NCI-H146 (cell line): ENCODE results near the gene DTYMK.

ENCODE experiments used
- DNase-seq: peaks from one replicate; lab custom pipeline; 2025; lab: John Stamatoyannopoulos, UW

The DTYMK gene

GRCh38 chr2:241649404-241649803 lies 37.2 kb downstream of the DTYMK start:
- no peak for DNase-seq

- no peak for DNase-seq
Observed at GRCh38 chr2:241648453-241648852, 38.2 kb downstream of the DTYMK start.

GRCh38 chr2:241645915-241646645 lies 40.5 kb downstream of the DTYMK start:
- no peak for DNase-seq

GRCh38 chr2:241645056-241645914 lies 41.3 kb downstream of the DTYMK start:
- DNase-seq: no peak

- no peak for DNase-seq
Observed at GRCh38 chr2:241641631-241642030, 45.0 kb downstream of the DTYMK start.

- no peak for DNase-seq
Observed at GRCh38 chr2:241640165-241640795, 46.3 kb downstream of the DTYMK start.

GRCh38 chr2:241639385-241639784 lies 47.2 kb downstream of the DTYMK start:
- no peak for DNase-seq

GRCh38 chr2:241638940-241639339 lies 47.7 kb downstream of the DTYMK start:
- DNase-seq: no peak

- peak; percentile 45 for DNase-seq
Observed at GRCh38 chr2:241637795-241638660, 48.6 kb downstream of the DTYMK start.

GRCh38 chr2:241637018-241637794 lies 49.4 kb downstream of the DTYMK start, which contains the start of the genes ATG4B and THAP4:
TSS of gene ATG4B (plus strand) at chr2:241637693. CDS start at chr2:241637715, 22 bp downstream.
TSS of gene THAP4 (minus strand) at chr2:241637158. CDS start at chr2:241637017, 141 bp downstream.
- DNase-seq: peak; percentile 77

GRCh38 chr2:241636182-241637017 lies 50.2 kb downstream of the DTYMK start:
- DNase-seq: peak; percentile 31

GRCh38 chr2:241635756-241636155 lies 50.9 kb downstream of the DTYMK start:
- DNase-seq: no peak

GRCh38 chr2:241633561-241633960 lies 53.1 kb downstream of the DTYMK start:
- no peak for DNase-seq

- DNase-seq: no peak
Observed at GRCh38 chr2:241632478-241633325, 53.9 kb downstream of the DTYMK start.

GRCh38 chr2:241629762-241630435 lies 56.7 kb downstream of the DTYMK start:
- DNase-seq: no peak

- DNase-seq: no peak
Observed at GRCh38 chr2:241627675-241628074, 58.9 kb downstream of the DTYMK start.
